Spleen (tissue), 7 donors: ENCODE measurements around the gene DPM2.

Source experiments
- CTCF ChIP-seq, 11 experiments: fragments of 200-600 bp in 7 of 11; fragments of 450-650 bp in 4 of 11; sonication (generic) in 4 of 11; IDR thresholded peaks in 8 of 11; conservative IDR thresholded peaks in 3 of 11; 1 replicate in 7 of 11; 2 replicates in 4 of 11; pipeline versions ENCODE4 v1.4.0 to v1.8.0; 2016 to 2021; ENCODE audit warnings: antibody characterized with exemption in 11 of 11, inconsistent platforms in 4 of 11, mild to moderate bottlenecking in 1 of 11
- POLR2A ChIP-seq, 3 donors: fragments of 450-650 bp; IDR thresholded peaks; one replicate each; pipeline ENCODE4 v1.5.1; 2017; ENCODE audit warnings: antibody characterized with exemption in 3 of 3, mild to moderate bottlenecking in 1 of 3
- POLR2AphosphoS5 ChIP-seq, 3 donors: sonication (generic); formaldehyde crosslinking; IDR thresholded peaks; one replicate each; pipeline ENCODE4 v1.5.1; 2017; ENCODE audit warnings: antibody characterized with exemption in 3 of 3
- donor health status: DM: no; HTN: no; CAD: no; lungs with moderate emphysema.
- donor health status: DM: no; HTN: no; CAD: no.
- donor health status: DM: no; HTN: no; CAD: no.

- TF ChIP-seq CTCF (IDR thresholded peaks at IDR 0.05 in 8 of 11, conservative IDR thresholded peaks at IDR 0.05 in 3 of 11), result no peak
- no peak for TF ChIP-seq POLR2A (IDR thresholded peaks at IDR 0.05)
- TF ChIP-seq POLR2AphosphoS5 (IDR thresholded peaks at IDR 0.05), result peak in 1 of 3 donors; percentile 21
Observed at GRCh38 chr9:127926906-127927200, 10.8 kb downstream of the DPM2 start.
